Measurements from ENCODE around the gene SLC25A24. TPM values are rescaled to one million over a fixed set of nuclear protein-coding genes. Genes with fewer than 3 reads are reported as not detected.
A peak's percentile ranks its signal among the peaks of the same experiment; 100 is the strongest.

The SLC25A24 gene
- total and polyA plus RNA-seq, 12 donors: 6.3 to 21.5 (median 13.3) TPM

DNA sequence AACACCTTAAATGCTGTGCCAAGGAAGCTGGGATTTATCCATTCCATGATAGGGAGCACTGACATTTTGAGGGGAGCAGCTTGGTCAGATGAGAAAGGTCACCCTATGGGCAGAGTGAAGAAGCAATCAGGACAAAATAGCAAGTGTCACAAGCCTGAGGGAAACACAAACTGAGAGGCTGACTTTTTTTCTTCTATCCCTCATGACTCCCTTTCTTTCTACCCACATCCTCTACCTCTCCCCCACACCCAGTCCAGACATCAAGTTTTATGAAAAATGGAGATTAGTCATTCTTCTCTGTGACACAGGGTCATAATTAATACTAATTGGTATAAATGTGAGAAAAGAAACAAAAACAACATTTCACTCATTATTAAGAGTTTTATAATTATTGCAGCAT, 103.1 kb downstream of the SLC25A24 start:
- DNase-seq (no peak), ATAC-seq (no peak)
- TF ChIP-seq, protein P1, sequence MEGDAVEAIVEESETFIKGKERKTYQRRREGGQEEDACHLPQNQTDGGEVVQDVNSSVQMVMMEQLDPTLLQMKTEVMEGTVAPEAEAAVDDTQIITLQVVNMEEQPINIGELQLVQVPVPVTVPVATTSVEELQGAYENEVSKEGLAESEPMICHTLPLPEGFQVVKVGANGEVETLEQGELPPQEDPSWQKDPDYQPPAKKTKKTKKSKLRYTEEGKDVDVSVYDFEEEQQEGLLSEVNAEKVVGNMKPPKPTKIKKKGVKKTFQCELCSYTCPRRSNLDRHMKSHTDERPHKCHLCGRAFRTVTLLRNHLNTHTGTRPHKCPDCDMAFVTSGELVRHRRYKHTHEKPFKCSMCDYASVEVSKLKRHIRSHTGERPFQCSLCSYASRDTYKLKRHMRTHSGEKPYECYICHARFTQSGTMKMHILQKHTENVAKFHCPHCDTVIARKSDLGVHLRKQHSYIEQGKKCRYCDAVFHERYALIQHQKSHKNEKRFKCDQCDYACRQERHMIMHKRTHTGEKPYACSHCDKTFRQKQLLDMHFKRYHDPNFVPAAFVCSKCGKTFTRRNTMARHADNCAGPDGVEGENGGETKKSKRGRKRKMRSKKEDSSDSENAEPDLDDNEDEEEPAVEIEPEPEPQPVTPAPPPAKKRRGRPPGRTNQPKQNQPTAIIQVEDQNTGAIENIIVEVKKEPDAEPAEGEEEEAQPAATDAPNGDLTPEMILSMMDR (IDR thresholded peaks at IDR 0.05): no peak
- intact Hi-C loops (cut with DNase I): no loop called here
- Histone ChIP-seq H3K27me3 (no peaks in the 10 kb centered on the region), H3K4me1 (no peaks in the 10 kb centered on the region), H3K4me3 (no peak overlapping the region), H3K27ac (no peak overlapping the region), H3K9me3 (no peaks in the 10 kb centered on the region), H3K36me3 (no peaks in the 10 kb centered on the region)

- no peak for DNase-seq
- Histone ChIP-seq H3K36me3 (no peaks in the 10 kb centered on the region), H3K27ac (no peak overlapping the region), H3K27me3 (no peaks in the 10 kb centered on the region), H3K4me1 (no peaks in the 10 kb centered on the region), H3K4me3 (no peak overlapping the region), H3K9me3 (no peaks in the 10 kb centered on the region)
- no peak for ATAC-seq
- TF ChIP-seq, protein P1 (IDR thresholded peaks at IDR 0.05): no peak
- 68 to 77% methylated on average over 4 of the region's 4 CpGs for WGBS, 2 donors
- intact Hi-C loops (cut with DNase I): no loop called here
Measured at GRCh38 chr1:108096089-108096488, 104.1 kb downstream of the SLC25A24 start.

DNA sequence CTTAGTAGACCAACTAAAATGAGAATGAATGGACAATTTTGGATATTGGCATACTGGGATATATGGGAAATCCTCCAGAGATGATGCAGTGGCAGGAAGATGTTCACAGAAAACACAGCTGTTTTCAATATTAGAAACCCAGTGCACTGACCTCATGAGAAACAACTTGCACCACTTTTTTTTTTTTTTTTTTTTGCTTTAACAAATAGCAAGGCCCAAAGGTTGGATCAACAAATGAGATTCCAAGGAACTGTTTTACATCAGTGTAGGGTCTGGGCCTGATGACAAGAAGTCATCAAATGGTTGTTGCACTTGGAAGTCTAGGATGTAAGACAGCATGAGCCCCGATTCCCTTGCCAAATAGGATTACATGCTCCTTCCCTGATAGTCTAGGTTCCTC, 110.7 kb downstream of the SLC25A24 start:
- ATAC-seq: peak in 7 of 8 donors; percentile 33 to 75 (median 65)

GRCh38 chr1:108085628-108086027, 114.5 kb downstream of the SLC25A24 start:
- Histone ChIP-seq H3K9me3 (no peaks in the 10 kb centered on the region), H3K4me1 (peaks cover 0 to 25% (median 4%) of the 10 kb centered on the region in 9 donors), H3K36me3 (no peaks in the 10 kb centered on the region), H3K27ac (no peak overlapping the region), H3K27me3 (no peaks in the 10 kb centered on the region), H3K4me3 (no peak overlapping the region)
- DNase-seq (no peak), ATAC-seq (no peak)
- WGBS, 2 donors: 75 to 81% methylated on average over 1 of the region's 1 CpG
- TF ChIP-seq, protein P1 (IDR thresholded peaks at IDR 0.05): no peak
- intact Hi-C loops (cut with DNase I): loop anchor here in 2 of 10 donors (10.0 kb wide), 2 partner anchors 51 to 71 kb away; no protein-coding TSS in a partner anchor

More for the DNA sequence above, 110.7 kb downstream of the SLC25A24 start:
- WGBS, 2 donors: 31 to 33% methylated on average over 1 of the region's 1 CpG
- H3K36me3 ChIP-seq: no peaks in the 10 kb centered on the region
- TF ChIP-seq, protein P1 (IDR thresholded peaks at IDR 0.05): no peak
- intact Hi-C loops (cut with DNase I): loop anchor here in 2 of 10 donors (10.0 kb wide), 2 partner anchors 55 to 75 kb away; no protein-coding TSS in a partner anchor
- H3K27me3 ChIP-seq: no peaks in the 10 kb centered on the region
- DNase-seq: no peak
- no peak overlapping the region for H3K27ac ChIP-seq
- no peak overlapping the region for H3K4me3 ChIP-seq
- H3K4me1 ChIP-seq: peaks cover 0 to 11% (median 0%) of the 10 kb centered on the region in 9 donors
- H3K9me3 ChIP-seq: no peaks in the 10 kb centered on the region

Data from heart right ventricle (tissue), 16 donors.